Vagina (tissue), 2 donors: ENCODE data around the gene PODXL2.

ENCODE experiments used
- POLR2AphosphoS5 ChIP-seq, 2 donors: sonication (generic); formaldehyde crosslinking; IDR thresholded peaks; one replicate each; pipeline ENCODE4 v1.9.0; 2017; ENCODE audit warnings: antibody characterized with exemption in 2 of 2, mild to moderate bottlenecking in 2 of 2, low read depth in 1 of 2; ENCODE audit not compliant: insufficient read depth in 1 of 2
- TF ChIP-seq, protein P1 (sequence below), 3 experiments: fragments of 450-650 bp in 2 of 3; fragments of 200-600 bp in 1 of 3; sonication (generic) in 1 of 3; IDR thresholded peaks; one replicate each; pipeline ENCODE4 v1.5.1; 2017 to 2019; ENCODE audit warnings: antibody characterized with exemption in 3 of 3, mild to moderate bottlenecking in 2 of 3, moderate library complexity in 2 of 3

GRCh38 chr3:127663151-127663550 lies 34.2 kb downstream of the PODXL2 start:
- TF ChIP-seq, protein P1, sequence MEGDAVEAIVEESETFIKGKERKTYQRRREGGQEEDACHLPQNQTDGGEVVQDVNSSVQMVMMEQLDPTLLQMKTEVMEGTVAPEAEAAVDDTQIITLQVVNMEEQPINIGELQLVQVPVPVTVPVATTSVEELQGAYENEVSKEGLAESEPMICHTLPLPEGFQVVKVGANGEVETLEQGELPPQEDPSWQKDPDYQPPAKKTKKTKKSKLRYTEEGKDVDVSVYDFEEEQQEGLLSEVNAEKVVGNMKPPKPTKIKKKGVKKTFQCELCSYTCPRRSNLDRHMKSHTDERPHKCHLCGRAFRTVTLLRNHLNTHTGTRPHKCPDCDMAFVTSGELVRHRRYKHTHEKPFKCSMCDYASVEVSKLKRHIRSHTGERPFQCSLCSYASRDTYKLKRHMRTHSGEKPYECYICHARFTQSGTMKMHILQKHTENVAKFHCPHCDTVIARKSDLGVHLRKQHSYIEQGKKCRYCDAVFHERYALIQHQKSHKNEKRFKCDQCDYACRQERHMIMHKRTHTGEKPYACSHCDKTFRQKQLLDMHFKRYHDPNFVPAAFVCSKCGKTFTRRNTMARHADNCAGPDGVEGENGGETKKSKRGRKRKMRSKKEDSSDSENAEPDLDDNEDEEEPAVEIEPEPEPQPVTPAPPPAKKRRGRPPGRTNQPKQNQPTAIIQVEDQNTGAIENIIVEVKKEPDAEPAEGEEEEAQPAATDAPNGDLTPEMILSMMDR (IDR thresholded peaks at IDR 0.05): no peak
- no peak for TF ChIP-seq POLR2AphosphoS5 (IDR thresholded peaks at IDR 0.05; ENCODE audit: insufficient read depth in 1 of 2, low read depth in 1 of 2)
